B cell (primary cell): ENCODE measurements around the gene IGFL3. TPM values are rescaled to one million over a fixed set of nuclear protein-coding genes. Genes with fewer than 3 reads are reported as not detected.

Source experiments
- ATAC-seq: fragments of 200-7000 bp; cut with Tn5 transposase; one replicate; pipeline ENCODE4 v1.10.0; 2021; ENCODE audit warnings: low read depth, mild to moderate bottlenecking, moderate number of reproducible peaks, moderate library complexity
- CTCF ChIA-PET: fragments of 350-600 bp; sonication (Branson Sonifier 250); formaldehyde crosslinking; loops from one replicate; lab custom pipeline; 2021; ENCODE audit warnings: antibody characterized with exemption, inconsistent platforms; lab: Charles Lee
- POLR2A ChIA-PET: fragments of 350-600 bp; sonication (Branson Sonifier 250); formaldehyde crosslinking; loops from one replicate; lab custom pipeline; 2021; ENCODE audit warnings: antibody characterized with exemption; lab: Charles Lee
- DNase-seq: peaks from one replicate; pipeline ENCODE4 v3.0.0; 2013
- H2AFZ ChIP-seq: 2 replicates; pipeline ENCODE4 v1.6.1; 2012; ENCODE audit warnings: mild to moderate bottlenecking, low read depth, low read length; ENCODE audit not compliant: insufficient read depth, poor library complexity, severe bottlenecking
- H3K27ac ChIP-seq, 2 donors: 1 replicate in 1 of 2; 2 replicates in 1 of 2; pipeline ENCODE4 v1.5.1; 2012 to 2013; ENCODE audit warnings: low read length in 2 of 2, mild to moderate bottlenecking in 2 of 2, moderate library complexity in 1 of 2
- H3K27me3 ChIP-seq, 4 experiments: fragments of 200-600 bp in 1 of 4; sonication (generic) in 1 of 4; replicated peaks in 1 of 4; 1 replicate in 2 of 4; 2 replicates in 2 of 4; pipeline versions ENCODE4 v1.6.1 to v1.7.0; 2013 to 2016; ENCODE audit warnings: low read length in 3 of 4, mild to moderate bottlenecking in 2 of 4, mixed read lengths in 1 of 4, moderate library complexity in 1 of 4; ENCODE audit not compliant: insufficient read depth in 4 of 4, control insufficient read depth in 3 of 4; ENCODE audit errors: control extremely low read depth in 1 of 4
- H3K36me3 ChIP-seq, 2 experiments: replicated peaks in 1 of 2; 1 replicate in 1 of 2; 2 replicates in 1 of 2; pipeline versions ENCODE4 v1.6.1 to v1.7.1; 2013; ENCODE audit warnings: low read length in 1 of 2; ENCODE audit not compliant: insufficient read depth in 2 of 2, control insufficient read depth in 1 of 2; ENCODE audit errors: control extremely low read depth in 1 of 2, extremely low read depth in 1 of 2
- H3K4me1 ChIP-seq, 2 donors: fragments of 200-600 bp in 1 of 2; sonication (generic) in 1 of 2; 1 replicate in 1 of 2; 2 replicates in 1 of 2; pipeline versions ENCODE4 v1.5.1 to v1.6.1; 2013 to 2017; ENCODE audit warnings: low read length in 2 of 2; ENCODE audit not compliant: control insufficient read depth in 2 of 2, insufficient read depth in 2 of 2
- H3K4me2 ChIP-seq: replicated peaks from 2 replicates; pipeline ENCODE3; 2012; ENCODE audit warnings: mild to moderate bottlenecking, low read depth, low read length; ENCODE audit not compliant: poor library complexity, severe bottlenecking
- H3K4me3 ChIP-seq, 5 experiments: fragments of 200-600 bp in 1 of 5; sonication (generic) in 1 of 5; 1 replicate in 3 of 5; 2 replicates in 2 of 5; pipeline versions ENCODE4 v1.5.1 to v1.7.0; 2011 to 2016; ENCODE audit warnings: low read length in 4 of 5, mild to moderate bottlenecking in 4 of 5, low read depth in 2 of 5, control low read depth in 1 of 5, moderate library complexity in 1 of 5; ENCODE audit not compliant: insufficient read depth in 1 of 5; ENCODE audit errors: control extremely low read depth in 1 of 5, extremely low read depth in 1 of 5
- H3K79me2 ChIP-seq: fragments of 200-600 bp; sonication (generic); one replicate; pipeline ENCODE4 v1.6.0; 2016; ENCODE audit warnings: low read length; ENCODE audit not compliant: control insufficient read depth, insufficient read depth
- H3K9ac ChIP-seq: fragments of 200-600 bp; sonication (generic); 2 replicates; pipeline ENCODE4 v1.6.1; 2017; ENCODE audit warnings: mild to moderate bottlenecking, low read length, moderate library complexity
- H3K9me3 ChIP-seq, 3 donors: one replicate each; pipeline versions ENCODE4 v1.6.1 to v1.7.1; 2013; ENCODE audit warnings: low read length in 2 of 3; ENCODE audit not compliant: control insufficient read depth in 2 of 3, insufficient read depth in 1 of 3; ENCODE audit errors: control extremely low read depth in 1 of 3
- H4K20me1 ChIP-seq: 2 replicates; pipeline ENCODE4 v1.6.0; 2012; ENCODE audit warnings: mild to moderate bottlenecking, low read length; ENCODE audit not compliant: insufficient read depth, control insufficient read depth, poor library complexity, severe bottlenecking
- H3K27ac Mint-ChIP-seq: one replicate; pipeline ENCODE4 v1.8.0; 2021; ENCODE audit warnings: mixed read lengths
- H3K27me3 Mint-ChIP-seq: one replicate; pipeline ENCODE4 v1.8.0; 2021; ENCODE audit warnings: mixed read lengths
- H3K4me1 Mint-ChIP-seq: one replicate; pipeline ENCODE4 v1.8.0; 2021; ENCODE audit warnings: mixed read lengths
- H3K4me3 Mint-ChIP-seq: one replicate; pipeline ENCODE4 v1.8.0; 2021; ENCODE audit warnings: mixed read lengths
- H3K9me3 Mint-ChIP-seq: one replicate; pipeline ENCODE4 v1.8.0; 2022; ENCODE audit warnings: mixed read lengths; ENCODE audit not compliant: insufficient read depth
- CTCF ChIP-seq: fragments of 200-600 bp; IDR thresholded peaks from one replicate; pipeline ENCODE4 v1.8.0; 2022; ENCODE audit warnings: antibody characterized with exemption, mild to moderate bottlenecking
- EZH2 ChIP-seq: IDR thresholded peaks from 2 replicates; pipeline ENCODE4 v1.6.1; 2012; ENCODE audit warnings: borderline replicate concordance, low read depth, mild to moderate bottlenecking, moderate library complexity, low read length; ENCODE audit not compliant: insufficient read depth, poor library complexity, severe bottlenecking
- WGBS: methylation state at CpG from one replicate; pipeline ENCODE4 v1.1.5; 2013; ENCODE audit warnings: missing lambda C conversion rate; ENCODE audit not compliant: insufficient coverage; 5-methylcytosine and 5-hydroxymethylcytosine counted together
- intact Hi-C: fragments of 100-400 bp; cut with micrococcal nuclease; formaldehyde crosslinking; loops from one replicate; pipeline ENCODE4 v1.10.0; 2022
- polyA plus RNA-seq: library from polyadenylated mRNA; depleted of rRNA; stranded (reverse); fragments of >200 nt; gene quantifications from 2 replicates; pipeline ENCODE4 v1.2.3, GENCODE V29; 2012
- total RNA-seq, 2 donors: library from RNA; stranded (reverse); fragments of 120-200 nt in 1 of 2; gene quantifications; 1 replicate in 1 of 2; 2 replicates in 1 of 2; pipeline versions ENCODE4 v1.2.3 to v1.2.4, GENCODE V29; 2013 to 2022

Gene IGFL3
- total and polyA plus RNA-seq, 2 donors (not counting 1 experiment from before 2014, with no cell fraction given): not detected

- CTCF ChIA-PET: no interaction called here
- WGBS: 82% methylated on average over 4 of the region's 4 CpGs
- peaks cover 37% of the 10 kb centered on the region for H3K27me3 Mint-ChIP-seq
- H3K27me3 ChIP-seq: peaks cover 0 to 24% (median 3%) of the 10 kb centered on the region in 4 experiments
- no peak for DNase-seq
- H3K27ac Mint-ChIP-seq: no peak overlapping the region
- POLR2A ChIA-PET: no interaction called here
- no peak overlapping the region for H3K4me2 ChIP-seq
- no peak overlapping the region for H3K9ac ChIP-seq
- no peak overlapping the region for H3K4me3 Mint-ChIP-seq
- no peak for ATAC-seq
- no peaks in the 10 kb centered on the region for H3K79me2 ChIP-seq
- intact Hi-C loops: no loop called here
- no peak overlapping the region for H3K27ac ChIP-seq
- TF ChIP-seq EZH2 (no peak), CTCF (no peak)
- H3K9me3 ChIP-seq: no peaks in the 10 kb centered on the region
- H3K4me3 ChIP-seq: no peak overlapping the region
- no peaks in the 10 kb centered on the region for H3K9me3 Mint-ChIP-seq
- no peaks in the 10 kb centered on the region for H4K20me1 ChIP-seq
- H3K4me1 Mint-ChIP-seq: no peaks in the 10 kb centered on the region
- H2AFZ ChIP-seq: no peak overlapping the region
- H3K4me1 ChIP-seq: no peaks in the 10 kb centered on the region
- no peaks in the 10 kb centered on the region for H3K36me3 ChIP-seq
These were observed 13.5 kb upstream of the IGFL3 start for GRCh38 chr19:46137915-46138473.

- H3K4me3 Mint-ChIP-seq: no peak overlapping the region
- peaks cover 44% of the 10 kb centered on the region for H3K27me3 Mint-ChIP-seq
- no peaks in the 10 kb centered on the region for H3K9me3 Mint-ChIP-seq
These were observed 10.0 kb upstream of the IGFL3 start for GRCh38 chr19:46134527-46134926.

More at GRCh38 chr19:46134527-46134926, 10.0 kb upstream of the IGFL3 start:
- no peak for ATAC-seq
- ChIA-PET POLR2A (no interaction called here), CTCF (no interaction called here)
- peaks cover 0 to 24% (median 5%) of the 10 kb centered on the region in 4 experiments for H3K27me3 ChIP-seq
- H3K9ac ChIP-seq: no peak overlapping the region
- H3K27ac Mint-ChIP-seq: no peak overlapping the region
- no peak overlapping the region for H3K4me3 ChIP-seq
- no peaks in the 10 kb centered on the region for H3K4me1 ChIP-seq
- H4K20me1 ChIP-seq: no peaks in the 10 kb centered on the region
- no peaks in the 10 kb centered on the region for H3K79me2 ChIP-seq
- H2AFZ ChIP-seq: no peak overlapping the region
- H3K4me2 ChIP-seq: no peak overlapping the region
- no peak for TF ChIP-seq EZH2
- TF ChIP-seq CTCF: no peak
- intact Hi-C loops: no loop called here
- H3K9me3 ChIP-seq: no peaks in the 10 kb centered on the region
- no peaks in the 10 kb centered on the region for H3K4me1 Mint-ChIP-seq
- H3K36me3 ChIP-seq: no peaks in the 10 kb centered on the region
- no peak overlapping the region for H3K27ac ChIP-seq
- DNase-seq: no peak
